ENCODE results near the gene ZNF550.

- TF ChIP-seq EZH2phosphoT487 (IDR thresholded peaks at IDR 0.05; ENCODE audit: insufficient read depth, low read depth) (no peak), EZH2 (IDR thresholded peaks at IDR 0.05; ENCODE audit: insufficient read depth, poor library complexity, severe bottlenecking) (no peak)
Observed at GRCh38 chr19:57578487-57579205, 19.0 kb upstream of the ZNF550 start, which contains the start of gene ZNF416.
